Peyer's patch (tissue), 4 donors: ENCODE results near the gene RIMS4. TPM values are rescaled to one million over a fixed set of nuclear protein-coding genes. Genes with fewer than 3 reads are reported as not detected.

Source experiments
- DNase-seq, 3 donors: peaks; one replicate each; pipeline ENCODE4 v3.0.0-alpha.2; 2017 to 2019
- H3K27ac ChIP-seq, 4 donors: fragments of 200-600 bp; sonication (generic); one replicate each; pipeline ENCODE4 v1.5.1; 2016 to 2019
- H3K27me3 ChIP-seq, 2 donors: fragments of 200-600 bp; sonication (generic); one replicate each; pipeline ENCODE4 v1.5.1; 2019
- H3K36me3 ChIP-seq, 3 donors: fragments of 200-600 bp; sonication (generic); one replicate each; pipeline ENCODE4 v1.5.1; 2016 to 2019
- H3K4me1 ChIP-seq, 4 donors: fragments of 200-600 bp; sonication (generic); one replicate each; pipeline ENCODE4 v1.5.1; 2016 to 2019
- H3K4me3 ChIP-seq, 4 donors: fragments of 200-600 bp; sonication (generic); 1 replicate in 3 of 4; 2 replicates in 1 of 4; pipeline ENCODE4 v1.5.1; 2016 to 2019; ENCODE audit warnings: mild to moderate bottlenecking in 1 of 4
- H3K9me3 ChIP-seq, 4 donors: fragments of 200-600 bp; sonication (generic); one replicate each; pipeline ENCODE4 v1.5.1; 2016 to 2019; ENCODE audit warnings: mild to moderate bottlenecking in 1 of 4
- POLR2A ChIP-seq, 2 donors: fragments of 450-650 bp; IDR thresholded peaks; one replicate each; pipeline ENCODE4 v1.5.1; 2017; ENCODE audit warnings: antibody characterized with exemption in 2 of 2, mild to moderate bottlenecking in 2 of 2, moderate library complexity in 2 of 2
- total RNA-seq, 4 donors: library from RNA; depleted of rRNA; stranded (reverse); fragments of >200 nt; gene quantifications; one replicate each; pipeline ENCODE4 v1.1.0, GENCODE V29; 2016
- TF ChIP-seq, protein P1 (sequence below), 6 experiments: fragments of 450-650 bp in 4 of 6; fragments of 200-600 bp in 2 of 6; sonication (generic) in 1 of 6; IDR thresholded peaks; one replicate each; pipeline ENCODE4 v1.5.1; 2017 to 2019; ENCODE audit warnings: antibody characterized with exemption in 6 of 6, mild to moderate bottlenecking in 3 of 6, moderate library complexity in 1 of 6

RIMS4 gene
- total RNA-seq, 4 donors from 2014 or later = 0.13 to 0.18 TPM; not detected in 2

DNA sequence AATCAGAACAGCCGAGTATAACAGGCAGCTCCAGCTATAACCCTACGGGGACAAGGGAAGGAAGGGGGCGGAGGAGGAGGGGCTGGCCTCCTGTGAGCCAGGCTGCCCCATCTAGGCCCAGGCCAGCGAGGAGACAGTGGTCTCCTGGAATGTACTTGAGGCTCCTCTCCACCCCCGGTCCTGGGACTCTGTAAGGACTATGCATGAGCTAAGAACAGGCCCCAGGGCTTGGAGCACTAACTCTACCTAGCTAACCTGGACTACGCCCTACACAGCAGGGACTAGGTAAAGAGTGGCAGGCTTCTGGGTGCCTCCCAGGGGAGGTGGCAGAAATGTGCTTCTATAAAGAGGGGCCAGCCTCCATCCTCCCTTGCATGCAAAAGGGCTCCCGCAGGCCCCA is 55.8 kb downstream of the RIMS4 start:
- no peaks in the 10 kb centered on the region for H3K36me3 ChIP-seq
- TF ChIP-seq, protein P1, sequence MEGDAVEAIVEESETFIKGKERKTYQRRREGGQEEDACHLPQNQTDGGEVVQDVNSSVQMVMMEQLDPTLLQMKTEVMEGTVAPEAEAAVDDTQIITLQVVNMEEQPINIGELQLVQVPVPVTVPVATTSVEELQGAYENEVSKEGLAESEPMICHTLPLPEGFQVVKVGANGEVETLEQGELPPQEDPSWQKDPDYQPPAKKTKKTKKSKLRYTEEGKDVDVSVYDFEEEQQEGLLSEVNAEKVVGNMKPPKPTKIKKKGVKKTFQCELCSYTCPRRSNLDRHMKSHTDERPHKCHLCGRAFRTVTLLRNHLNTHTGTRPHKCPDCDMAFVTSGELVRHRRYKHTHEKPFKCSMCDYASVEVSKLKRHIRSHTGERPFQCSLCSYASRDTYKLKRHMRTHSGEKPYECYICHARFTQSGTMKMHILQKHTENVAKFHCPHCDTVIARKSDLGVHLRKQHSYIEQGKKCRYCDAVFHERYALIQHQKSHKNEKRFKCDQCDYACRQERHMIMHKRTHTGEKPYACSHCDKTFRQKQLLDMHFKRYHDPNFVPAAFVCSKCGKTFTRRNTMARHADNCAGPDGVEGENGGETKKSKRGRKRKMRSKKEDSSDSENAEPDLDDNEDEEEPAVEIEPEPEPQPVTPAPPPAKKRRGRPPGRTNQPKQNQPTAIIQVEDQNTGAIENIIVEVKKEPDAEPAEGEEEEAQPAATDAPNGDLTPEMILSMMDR (IDR thresholded peaks at IDR 0.05) = no peak

DNA sequence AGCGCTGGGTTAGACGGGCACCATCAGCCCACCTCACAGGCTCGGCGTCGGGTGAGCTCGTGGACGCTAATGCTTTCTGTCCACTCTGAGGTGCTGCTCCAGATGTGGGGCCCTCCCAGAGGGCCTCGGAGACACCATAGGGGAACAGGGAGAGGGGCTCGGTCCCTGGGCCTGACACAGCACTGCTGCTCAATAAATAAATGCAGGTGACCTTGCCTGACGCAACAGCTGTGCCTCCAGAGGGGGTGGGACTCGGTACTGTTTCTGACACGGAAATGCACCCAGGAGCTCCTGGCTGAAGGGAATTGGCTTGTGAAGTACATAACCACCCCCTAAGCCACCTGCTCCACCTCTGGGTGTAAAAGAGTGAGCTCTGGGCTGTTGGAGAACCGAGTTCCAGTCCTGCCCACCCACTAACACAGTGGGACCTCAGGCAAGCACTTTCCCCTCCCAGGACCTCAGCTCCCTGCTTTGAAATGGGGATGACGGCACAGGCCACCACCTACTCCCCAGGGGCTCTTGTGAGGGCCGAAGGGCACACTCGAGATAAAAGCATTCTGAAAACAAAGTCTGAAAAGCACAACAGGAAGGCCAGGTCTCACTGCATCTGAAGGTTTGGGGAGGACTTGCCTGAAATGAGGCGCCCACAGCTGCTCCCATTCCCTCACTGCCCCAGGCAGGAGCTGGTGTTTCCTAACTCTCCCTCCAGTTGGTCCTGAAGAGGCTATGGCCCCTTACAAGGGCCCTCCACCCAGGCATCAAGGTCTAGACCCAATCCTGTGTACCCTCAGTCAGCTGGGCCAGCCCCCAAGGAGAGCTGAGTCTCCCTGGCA is 58.0 kb downstream of the RIMS4 start:
- TF ChIP-seq, protein P1 (IDR thresholded peaks at IDR 0.05) = no peak
- Histone ChIP-seq H3K4me1 (peaks cover 0 to 4% (median 0%) of the 10 kb centered on the region in 4 donors), H3K27me3 (no peaks in the 10 kb centered on the region), H3K9me3 (no peaks in the 10 kb centered on the region), H3K27ac (no peak overlapping the region), H3K36me3 (no peaks in the 10 kb centered on the region), H3K4me3 (no peak overlapping the region)
- no peak for DNase-seq

More for the DNA sequence above, 55.8 kb downstream of the RIMS4 start:
- no peak overlapping the region for H3K4me3 ChIP-seq
- H3K9me3 ChIP-seq = no peaks in the 10 kb centered on the region
- DNase-seq = no peak
- H3K27me3 ChIP-seq = no peaks in the 10 kb centered on the region
- no peak overlapping the region for H3K27ac ChIP-seq
- H3K4me1 ChIP-seq = no peaks in the 10 kb centered on the region

DNA sequence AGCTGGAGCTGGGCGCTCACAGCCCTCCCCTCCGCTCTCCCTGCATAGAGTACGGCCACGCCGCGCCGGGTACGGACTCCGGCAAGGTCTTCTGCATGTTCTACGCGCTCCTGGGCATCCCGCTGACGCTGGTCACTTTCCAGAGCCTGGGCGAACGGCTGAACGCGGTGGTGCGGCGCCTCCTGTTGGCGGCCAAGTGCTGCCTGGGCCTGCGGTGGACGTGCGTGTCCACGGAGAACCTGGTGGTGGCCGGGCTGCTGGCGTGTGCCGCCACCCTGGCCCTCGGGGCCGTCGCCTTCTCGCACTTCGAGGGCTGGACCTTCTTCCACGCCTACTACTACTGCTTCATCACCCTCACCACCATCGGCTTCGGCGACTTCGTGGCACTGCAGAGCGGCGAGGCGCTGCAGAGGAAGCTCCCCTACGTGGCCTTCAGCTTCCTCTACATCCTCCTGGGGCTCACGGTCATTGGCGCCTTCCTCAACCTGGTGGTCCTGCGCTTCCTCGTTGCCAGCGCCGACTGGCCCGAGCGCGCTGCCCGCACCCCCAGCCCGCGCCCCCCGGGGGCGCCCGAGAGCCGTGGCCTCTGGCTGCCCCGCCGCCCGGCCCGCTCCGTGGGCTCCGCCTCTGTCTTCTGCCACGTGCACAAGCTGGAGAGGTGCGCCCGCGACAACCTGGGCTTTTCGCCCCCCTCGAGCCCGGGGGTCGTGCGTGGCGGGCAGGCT is 60.1 kb downstream of the RIMS4 start:
- Histone ChIP-seq H3K27ac (no peak overlapping the region), H3K36me3 (no peaks in the 10 kb centered on the region), H3K4me1 (peaks cover 0 to 17% (median 4%) of the 10 kb centered on the region in 4 donors), H3K9me3 (no peaks in the 10 kb centered on the region), H3K4me3 (no peak overlapping the region), H3K27me3 (no peaks in the 10 kb centered on the region)
- DNase-seq = no peak
- TF ChIP-seq POLR2A (IDR thresholded peaks at IDR 0.05) = no peak
- TF ChIP-seq, protein P1 (IDR thresholded peaks at IDR 0.05) = peak in 2 of 6 experiments; percentile 23 to 30

GRCh38 chr20:44748005-44748370 is 62.4 kb downstream of the RIMS4 start:
- no peak for DNase-seq
- H3K27ac ChIP-seq = no peak overlapping the region
- H3K9me3 ChIP-seq = no peaks in the 10 kb centered on the region
- no peak overlapping the region for H3K4me3 ChIP-seq
- H3K4me1 ChIP-seq = peaks cover 0 to 17% (median 4%) of the 10 kb centered on the region in 4 donors
- no peak for TF ChIP-seq POLR2A (IDR thresholded peaks at IDR 0.05)
- TF ChIP-seq, protein P1 (IDR thresholded peaks at IDR 0.05) = no peak
- H3K36me3 ChIP-seq = no peaks in the 10 kb centered on the region
- H3K27me3 ChIP-seq = no peaks in the 10 kb centered on the region

GRCh38 chr20:44747166-44748004 is 63.0 kb downstream of the RIMS4 start:
- H3K9me3 ChIP-seq = no peaks in the 10 kb centered on the region
- no peaks in the 10 kb centered on the region for H3K36me3 ChIP-seq
- H3K4me1 ChIP-seq = peaks cover 0 to 17% (median 4%) of the 10 kb centered on the region in 4 donors
- no peak overlapping the region for H3K27ac ChIP-seq
- no peak overlapping the region for H3K4me3 ChIP-seq
- peak; percentile 47 to 88 (median 70) for DNase-seq
- no peaks in the 10 kb centered on the region for H3K27me3 ChIP-seq
- TF ChIP-seq, protein P1 (IDR thresholded peaks at IDR 0.05) = peak; percentile 25 to 63 (median 56)
- TF ChIP-seq POLR2A (IDR thresholded peaks at IDR 0.05) = no peak
